HCT116 (cell line): ENCODE data around the gene RAX. TPM values are rescaled to one million over a fixed set of nuclear protein-coding genes. Genes with fewer than 3 reads are reported as not detected.

ENCODE experiments used
- ATAC-seq: fragments of 200-7000 bp; cut with Tn5 transposase; 2 replicates; pipeline ENCODE4 v1.9.1; 2020; ENCODE audit warnings: mild to moderate bottlenecking, moderate library complexity
- BruUV-seq: library from RNA; stranded (reverse); fragments of 400-500 nt; replicated peaks from 2 replicates; lab custom pipeline; 2021; lab: Mats Ljungman, UMichigan
- CTCF ChIA-PET: fragments of 300-600 bp; sonication (Branson Sonifier 250); formaldehyde crosslinking; loops from one replicate; lab custom pipeline; 2021; ENCODE audit warnings: antibody characterized with exemption; lab: Charles Lee
- POLR2A ChIA-PET: fragments of 300-600, 350-600 bp; sonication (Branson Sonifier 250); formaldehyde crosslinking; loops from one replicate; lab custom pipeline; 2021; ENCODE audit warnings: antibody characterized with exemption; lab: Charles Lee
- RAD21 ChIA-PET, 2 experiments: fragments of 300-600 bp; sonication (Branson Sonifier 250); formaldehyde crosslinking; loops; one replicate each; lab custom pipeline; 2023; ENCODE audit warnings: low total read pairs in 2 of 2; ENCODE audit not compliant: uncharacterized antibody in 2 of 2, unreplicated experiment in 2 of 2, low non-redundant PET in 1 of 2; lab: Charles Lee
- DNase-seq: peaks from one replicate; pipeline ENCODE4 v3.0.0-alpha.2; 2010; ENCODE audit warnings: low read depth, low spot score
- H2AFZ ChIP-seq: fragments of 200-600 bp; shearing (Covaris generic), sonication (generic); 2 replicates; pipeline ENCODE4 v1.6.1; 2017; ENCODE audit warnings: low read depth, mixed run types, mixed read lengths, antibody characterized with exemption, low read length; ENCODE audit not compliant: poor library complexity, severe bottlenecking
- H3K27ac ChIP-seq: 2 replicates; pipeline ENCODE4 v1.5.1; 2012; ENCODE audit warnings: low read depth, low read length
- H3K27me3 ChIP-seq: fragments of 200-600 bp; sonication (generic); 2 replicates; pipeline ENCODE4 v1.6.1; 2016; ENCODE audit warnings: mixed run types, low read length, mixed read lengths; ENCODE audit not compliant: insufficient read depth
- H3K36me3 ChIP-seq, 2 experiments: fragments of 200-500 bp in 1 of 2; fragments of 200-600 bp in 1 of 2; sonication (Bioruptor generic) in 1 of 2; sonication (generic) in 1 of 2; 2 replicates each; pipeline versions ENCODE4 v1.5.1 to v1.6.1; 2014 to 2016; ENCODE audit warnings: low read length in 2 of 2, inconsistent platforms in 1 of 2, mixed read lengths in 1 of 2, mixed run types in 1 of 2; ENCODE audit not compliant: insufficient read depth in 2 of 2, control insufficient read depth in 1 of 2
- H3K4me1 ChIP-seq, 2 experiments: fragments of 200-600 bp in 1 of 2; sonication (generic) in 1 of 2; 2 replicates each; pipeline versions ENCODE4 v1.5.1 to v1.6.1; 2012 to 2017; ENCODE audit warnings: low read length in 2 of 2, inconsistent platforms in 1 of 2, mild to moderate bottlenecking in 1 of 2, mixed read lengths in 1 of 2, mixed run types in 1 of 2, moderate library complexity in 1 of 2; ENCODE audit not compliant: insufficient read depth in 2 of 2, control insufficient read depth in 1 of 2
- H3K4me2 ChIP-seq: fragments of 200-600 bp; sonication (generic); 2 replicates; pipeline ENCODE4 v1.6.1; 2017; ENCODE audit warnings: mixed run types, low read length, mixed read lengths
- H3K4me3 ChIP-seq, 2 experiments: fragments of 200-600 bp in 1 of 2; sonication (generic) in 1 of 2; replicated peaks in 1 of 2; 2 replicates each; pipeline ENCODE4 v1.5.1; 2011 to 2016; ENCODE audit warnings: low read length in 2 of 2, control low read depth in 1 of 2, low read depth in 1 of 2, mild to moderate bottlenecking in 1 of 2, mixed read lengths in 1 of 2, mixed run types in 1 of 2
- H3K79me2 ChIP-seq: fragments of 200-600 bp; sonication (generic); 2 replicates; pipeline ENCODE4 v1.6.1; 2017; ENCODE audit warnings: mild to moderate bottlenecking, mixed run types, low read length, moderate library complexity, mixed read lengths; ENCODE audit not compliant: insufficient read depth
- H3K9ac ChIP-seq: fragments of 200-600 bp; sonication (generic); 2 replicates; pipeline ENCODE4 v1.6.1; 2016; ENCODE audit warnings: low read length, mixed read lengths
- H3K9me2 ChIP-seq: fragments of 200-600 bp; sonication (generic), shearing (Covaris generic); 2 replicates; pipeline ENCODE4 v1.6.1; 2017; ENCODE audit warnings: mixed run types, mild to moderate bottlenecking, moderate library complexity; ENCODE audit not compliant: insufficient read depth
- H3K9me3 ChIP-seq, 2 experiments: fragments of 200-500 bp in 1 of 2; fragments of 200-600 bp in 1 of 2; sonication (Bioruptor generic) in 1 of 2; sonication (generic) in 1 of 2; 2 replicates each; pipeline ENCODE4 v1.6.1; 2014 to 2017; ENCODE audit warnings: low read length in 2 of 2, mixed read lengths in 2 of 2, inconsistent platforms in 1 of 2, low read depth in 1 of 2, mild to moderate bottlenecking in 1 of 2, mixed run types in 1 of 2, moderate library complexity in 1 of 2; ENCODE audit not compliant: control insufficient read depth in 1 of 2, insufficient read depth in 1 of 2
- H4K20me1 ChIP-seq: fragments of 200-600 bp; sonication (generic), shearing (Covaris generic); 2 replicates; pipeline ENCODE4 v1.6.1; 2017; ENCODE audit warnings: mixed run types, mild to moderate bottlenecking, moderate library complexity; ENCODE audit not compliant: insufficient read depth
- ELF1 ChIP-seq: IDR thresholded peaks from 2 replicates; pipeline ENCODE4 v1.6.1; 2012; ENCODE audit warnings: low read depth, borderline replicate concordance
- intact Hi-C: fragments of 100-400 bp; cut with micrococcal nuclease; formaldehyde crosslinking; loops from 2 replicates; pipeline ENCODE4 v1.10.0; 2022
- total RNA-seq: library from RNA; stranded (reverse); gene quantifications from one replicate; pipeline ENCODE4 v1.2.1, GENCODE V29; 2021; ENCODE audit not compliant: unreplicated experiment
- TF ChIP-seq, protein P1 (sequence below): IDR thresholded peaks from 2 replicates; pipeline ENCODE4 v1.6.1; 2011; ENCODE audit warnings: mild to moderate bottlenecking, low read length, moderate library complexity; ENCODE audit not compliant: insufficient replicate concordance; ENCODE audit errors: extremely low read depth
- TF ChIP-seq, protein P2 (sequence below): IDR thresholded peaks from 2 replicates; pipeline ENCODE4 v1.6.1; 2012

Gene RAX
- total RNA-seq, 1 experiment from 2014 or later: not detected

DNA sequence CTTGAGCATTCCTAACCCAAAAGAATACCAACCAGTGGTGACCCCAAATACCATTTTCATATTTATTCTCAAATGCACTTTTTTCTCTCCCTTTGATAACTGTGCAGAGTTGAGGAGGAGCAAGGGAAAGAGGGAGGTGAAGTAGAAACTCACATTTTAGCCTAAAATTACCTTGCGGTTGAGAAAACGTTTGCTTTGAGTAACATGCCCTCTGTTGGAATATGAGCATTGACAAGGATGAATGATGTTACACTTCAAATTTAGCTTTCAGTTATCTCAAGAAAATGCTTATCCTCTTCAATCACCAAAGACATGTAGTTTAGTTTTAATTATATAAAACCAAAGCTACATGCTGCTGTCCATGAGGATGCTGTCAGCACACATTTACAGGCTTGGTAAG, 50.9 kb downstream of the RAX start (continued):
- TF ChIP-seq, protein P1, sequence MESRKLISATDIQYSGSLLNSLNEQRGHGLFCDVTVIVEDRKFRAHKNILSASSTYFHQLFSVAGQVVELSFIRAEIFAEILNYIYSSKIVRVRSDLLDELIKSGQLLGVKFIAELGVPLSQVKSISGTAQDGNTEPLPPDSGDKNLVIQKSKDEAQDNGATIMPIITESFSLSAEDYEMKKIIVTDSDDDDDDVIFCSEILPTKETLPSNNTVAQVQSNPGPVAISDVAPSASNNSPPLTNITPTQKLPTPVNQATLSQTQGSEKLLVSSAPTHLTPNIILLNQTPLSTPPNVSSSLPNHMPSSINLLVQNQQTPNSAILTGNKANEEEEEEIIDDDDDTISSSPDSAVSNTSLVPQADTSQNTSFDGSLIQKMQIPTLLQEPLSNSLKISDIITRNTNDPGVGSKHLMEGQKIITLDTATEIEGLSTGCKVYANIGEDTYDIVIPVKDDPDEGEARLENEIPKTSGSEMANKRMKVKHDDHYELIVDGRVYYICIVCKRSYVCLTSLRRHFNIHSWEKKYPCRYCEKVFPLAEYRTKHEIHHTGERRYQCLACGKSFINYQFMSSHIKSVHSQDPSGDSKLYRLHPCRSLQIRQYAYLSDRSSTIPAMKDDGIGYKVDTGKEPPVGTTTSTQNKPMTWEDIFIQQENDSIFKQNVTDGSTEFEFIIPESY: no peak

DNA sequence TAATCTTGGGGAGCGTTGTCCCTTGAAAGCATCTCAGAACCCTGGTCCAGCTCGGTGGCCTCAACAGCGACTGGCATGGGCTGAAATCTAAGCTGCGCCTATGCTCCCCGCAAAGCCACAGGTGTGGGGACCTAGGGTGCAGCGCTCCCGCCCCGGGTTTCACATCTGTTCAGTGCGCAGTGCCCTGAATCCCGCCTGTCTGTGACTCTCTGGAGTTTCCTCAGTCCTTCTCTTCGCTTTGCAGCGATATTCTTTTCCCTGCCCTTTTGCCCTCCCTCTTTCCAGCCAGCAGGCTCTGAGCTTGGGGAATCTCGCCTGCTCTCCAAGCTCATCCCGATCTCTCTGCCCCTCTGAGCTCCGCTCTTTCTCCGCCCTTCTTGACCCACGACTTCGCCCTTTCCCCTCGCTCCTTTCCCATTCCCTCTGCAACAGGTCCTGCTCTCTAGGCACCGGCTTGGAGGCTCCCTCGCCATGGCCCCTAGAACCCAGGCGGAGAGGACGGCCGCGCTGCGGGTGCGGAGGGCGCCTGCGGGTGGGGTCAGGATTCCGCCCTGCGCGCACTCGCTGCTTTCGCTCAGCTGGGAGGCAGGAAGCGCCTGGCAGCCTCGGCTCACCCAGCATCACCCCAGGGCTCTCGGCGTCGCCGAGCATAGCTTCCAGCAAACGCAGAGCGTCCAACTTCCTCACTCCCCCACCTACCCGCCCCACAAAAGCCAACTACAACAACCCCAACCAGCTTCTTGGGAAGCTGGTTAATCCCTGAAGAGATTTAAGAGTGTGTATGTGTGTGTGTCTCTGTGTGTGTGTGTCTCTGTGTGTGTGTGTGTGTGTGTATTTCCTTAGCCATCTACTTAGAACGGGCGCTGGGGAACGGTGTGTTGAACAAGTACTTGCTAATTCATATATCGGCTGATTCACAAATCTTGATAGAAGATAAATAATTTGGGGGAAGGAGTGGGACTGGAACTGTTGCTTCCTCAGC, 52.2 kb downstream of the RAX start:
- H3K9ac ChIP-seq: no peak overlapping the region
- H3K9me3 ChIP-seq: no peaks in the 10 kb centered on the region
- no peak for TF ChIP-seq ELF1
- TF ChIP-seq, protein P2, sequence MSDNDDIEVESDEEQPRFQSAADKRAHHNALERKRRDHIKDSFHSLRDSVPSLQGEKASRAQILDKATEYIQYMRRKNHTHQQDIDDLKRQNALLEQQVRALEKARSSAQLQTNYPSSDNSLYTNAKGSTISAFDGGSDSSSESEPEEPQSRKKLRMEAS: no peak
- no peaks in the 10 kb centered on the region for H3K36me3 ChIP-seq
- no TSS peak for BruUV-seq
- RAD21 ChIA-PET: no interaction called here
- H3K4me1 ChIP-seq: no peaks in the 10 kb centered on the region
- no peak overlapping the region for H3K27ac ChIP-seq
- peaks cover 67% of the 10 kb centered on the region for H3K27me3 ChIP-seq
- intact Hi-C loops: no loop called here
- CTCF ChIA-PET: no interaction called here
- H4K20me1 ChIP-seq: no peaks in the 10 kb centered on the region
- POLR2A ChIA-PET: no interaction called here
- DNase-seq (no peak), ATAC-seq (no peak)
- H3K4me3 ChIP-seq: no peak overlapping the region
- H2AFZ ChIP-seq: no peak overlapping the region
- H3K79me2 ChIP-seq: no peaks in the 10 kb centered on the region
- no peak overlapping the region for H3K4me2 ChIP-seq
- H3K9me2 ChIP-seq: no peaks in the 10 kb centered on the region
